Renal cortex interstitium (tissue), 3 donors: Measurements from ENCODE around the gene NCAPH2. TPM values are rescaled to one million over a fixed set of nuclear protein-coding genes. Genes with fewer than 3 reads are reported as not detected.

Experiments
- polyA plus RNA-seq, 3 donors: library from polyadenylated mRNA; unstranded; fragments of 120-200 nt; gene quantifications; one replicate each; pipeline ENCODE4 v1.2.1, GENCODE V29; 2013; ENCODE audit not compliant: insufficient read length in 3 of 3

The NCAPH2 gene
- polyA plus RNA-seq, 3 donors = 39.6 to 53.9 (median 50.3) TPM

Other genes starting within 250 kb of the NCAPH2 start
- gene MAPK12, start 246.5 kb upstream of the NCAPH2 start, polyA plus RNA-seq = 10 to 100 TPM; 11.5 to 18.9 (median 17.5) TPM
- 10 to 100 TPM in 1 of 3 donors, 1 to 10 TPM in 2; 6.7 to 10.1 (median 8.9) TPM for gene MAPK11, start 237.8 kb upstream of the NCAPH2 start, polyA plus RNA-seq
- gene PLXNB2, start 200.6 kb upstream of the NCAPH2 start, polyA plus RNA-seq = 100 to 1,000 TPM; 187 to 248 (median 239) TPM
- 10 to 100 TPM; 11.9 to 21.1 (median 16.8) TPM for gene DENND6B, start 181.2 kb upstream of the NCAPH2 start, polyA plus RNA-seq
- 10 to 100 TPM; 34.4 to 58.1 (median 44.6) TPM for gene PPP6R2, start 164.9 kb upstream of the NCAPH2 start, polyA plus RNA-seq
- gene SBF1, start 33.2 kb upstream of the NCAPH2 start, polyA plus RNA-seq = 10 to 100 TPM; 28.4 to 46.4 (median 45.6) TPM
- gene ADM2, start 26.7 kb upstream of the NCAPH2 start, polyA plus RNA-seq = 1 to 10 TPM; 3.8 to 6.9 (median 4.6) TPM
- 10 to 100 TPM in 1 of 3 donors, 1 to 10 TPM in 2; 2.4 to 13.6 (median 3.0) TPM for gene MIOX, start 21.4 kb upstream of the NCAPH2 start, polyA plus RNA-seq
- gene LMF2, start 522 bp upstream of the NCAPH2 start, polyA plus RNA-seq = 10 to 100 TPM; 30.3 to 58.1 (median 56.0) TPM
- gene SCO2, start 17.4 kb downstream of the NCAPH2 start, polyA plus RNA-seq = 1 to 10 TPM; 1.0 to 5.2 (median 1.9) TPM
- gene TYMP, start 21.8 kb downstream of the NCAPH2 start, polyA plus RNA-seq = 1 to 10 TPM; 1.4 to 3.0 (median 1.9) TPM
- gene KLHDC7B, start 37.7 kb downstream of the NCAPH2 start, polyA plus RNA-seq = under 1 TPM; 0.10 to 0.50 (median 0.15) TPM
- gene SYCE3, start 54.7 kb downstream of the NCAPH2 start, polyA plus RNA-seq = under 1 TPM in 2 of 3 donors, not detected in 1; 0.23 to 0.47 TPM
- gene CPT1B, start 70.2 kb downstream of the NCAPH2 start, polyA plus RNA-seq = 10 to 100 TPM; 12.7 to 19.9 (median 18.2) TPM
- 100 to 1,000 TPM in 1 of 3 donors, 10 to 100 TPM in 2; 82.4 to 118 (median 86.6) TPM for gene CHKB, start 74.6 kb downstream of the NCAPH2 start, polyA plus RNA-seq
- gene MAPK8IP2, start 92.6 kb downstream of the NCAPH2 start, polyA plus RNA-seq = 1 to 10 TPM in 1 of 3 donors, under 1 TPM in 2; 0.78 to 1.0 (median 0.98) TPM
- 10 to 100 TPM; 12.2 to 20.8 (median 13.5) TPM for gene ARSA, start 119.9 kb downstream of the NCAPH2 start, polyA plus RNA-seq
- 10 to 100 TPM; 13.7 to 24.6 (median 21.2) TPM for gene SHANK3, start 164.6 kb downstream of the NCAPH2 start, polyA plus RNA-seq
- gene ACR, start 230.0 kb downstream of the NCAPH2 start, polyA plus RNA-seq = under 1 TPM; 0.27 to 0.53 (median 0.51) TPM